ENCODE results near the gene AARS2.
A peak's percentile ranks its signal among the peaks of the same experiment; 100 is the strongest.

GRCh38 chr6:44268095-44268628, 45.0 kb downstream of the AARS2 start:
- TF ChIP-seq, protein P1, sequence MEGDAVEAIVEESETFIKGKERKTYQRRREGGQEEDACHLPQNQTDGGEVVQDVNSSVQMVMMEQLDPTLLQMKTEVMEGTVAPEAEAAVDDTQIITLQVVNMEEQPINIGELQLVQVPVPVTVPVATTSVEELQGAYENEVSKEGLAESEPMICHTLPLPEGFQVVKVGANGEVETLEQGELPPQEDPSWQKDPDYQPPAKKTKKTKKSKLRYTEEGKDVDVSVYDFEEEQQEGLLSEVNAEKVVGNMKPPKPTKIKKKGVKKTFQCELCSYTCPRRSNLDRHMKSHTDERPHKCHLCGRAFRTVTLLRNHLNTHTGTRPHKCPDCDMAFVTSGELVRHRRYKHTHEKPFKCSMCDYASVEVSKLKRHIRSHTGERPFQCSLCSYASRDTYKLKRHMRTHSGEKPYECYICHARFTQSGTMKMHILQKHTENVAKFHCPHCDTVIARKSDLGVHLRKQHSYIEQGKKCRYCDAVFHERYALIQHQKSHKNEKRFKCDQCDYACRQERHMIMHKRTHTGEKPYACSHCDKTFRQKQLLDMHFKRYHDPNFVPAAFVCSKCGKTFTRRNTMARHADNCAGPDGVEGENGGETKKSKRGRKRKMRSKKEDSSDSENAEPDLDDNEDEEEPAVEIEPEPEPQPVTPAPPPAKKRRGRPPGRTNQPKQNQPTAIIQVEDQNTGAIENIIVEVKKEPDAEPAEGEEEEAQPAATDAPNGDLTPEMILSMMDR (IDR thresholded peaks at IDR 0.05): peak; percentile 57 to 72 (median 66)
- TF ChIP-seq POLR2A (IDR thresholded peaks at IDR 0.05): no peak

All from uterus (tissue), 2 donors.